PC-9 (cell line): ENCODE results near the gene GOLGA3.
"Not testable (repeated sequence)": the region's sequence is repeated elsewhere in the genome, so short reads cannot be mapped to it uniquely, and the experiment has no call there.

ENCODE experiments used
- EZH2 ChIP-seq: fragments of 200-600 bp; sonication (generic); IDR thresholded peaks from 2 replicates; pipeline ENCODE4 v1.8.0; 2017; ENCODE audit warnings: antibody characterized with exemption, low read depth
- TF ChIP-seq, protein P1 (sequence below): fragments of 200-600 bp; sonication (generic); conservative IDR thresholded peaks from 2 replicates; pipeline ENCODE4 v1.6.1; 2017; ENCODE audit warnings: mixed run types, antibody characterized with exemption, mild to moderate bottlenecking, moderate library complexity

DNA sequence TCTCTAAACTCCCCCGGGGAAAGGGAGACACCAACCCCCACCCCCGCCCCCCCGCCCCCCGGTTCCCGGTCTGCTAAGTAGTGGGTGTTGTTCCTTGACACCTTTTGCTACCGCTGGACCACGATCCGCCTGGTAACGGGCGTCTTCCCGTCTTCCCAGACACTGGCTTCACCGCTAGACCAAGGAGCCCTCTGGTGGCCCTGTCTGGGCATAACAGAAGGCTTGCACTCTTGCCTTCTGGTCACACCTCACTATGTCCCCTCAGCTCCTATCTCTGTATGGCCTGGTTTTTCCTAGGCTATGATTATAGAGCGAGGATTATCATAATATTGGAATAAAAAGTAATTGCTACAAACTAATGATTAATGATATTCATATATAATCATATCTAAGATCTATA is 19.3 kb downstream of the GOLGA3 start:
- not testable (repeated sequence) for TF ChIP-seq EZH2
- TF ChIP-seq, protein P1, sequence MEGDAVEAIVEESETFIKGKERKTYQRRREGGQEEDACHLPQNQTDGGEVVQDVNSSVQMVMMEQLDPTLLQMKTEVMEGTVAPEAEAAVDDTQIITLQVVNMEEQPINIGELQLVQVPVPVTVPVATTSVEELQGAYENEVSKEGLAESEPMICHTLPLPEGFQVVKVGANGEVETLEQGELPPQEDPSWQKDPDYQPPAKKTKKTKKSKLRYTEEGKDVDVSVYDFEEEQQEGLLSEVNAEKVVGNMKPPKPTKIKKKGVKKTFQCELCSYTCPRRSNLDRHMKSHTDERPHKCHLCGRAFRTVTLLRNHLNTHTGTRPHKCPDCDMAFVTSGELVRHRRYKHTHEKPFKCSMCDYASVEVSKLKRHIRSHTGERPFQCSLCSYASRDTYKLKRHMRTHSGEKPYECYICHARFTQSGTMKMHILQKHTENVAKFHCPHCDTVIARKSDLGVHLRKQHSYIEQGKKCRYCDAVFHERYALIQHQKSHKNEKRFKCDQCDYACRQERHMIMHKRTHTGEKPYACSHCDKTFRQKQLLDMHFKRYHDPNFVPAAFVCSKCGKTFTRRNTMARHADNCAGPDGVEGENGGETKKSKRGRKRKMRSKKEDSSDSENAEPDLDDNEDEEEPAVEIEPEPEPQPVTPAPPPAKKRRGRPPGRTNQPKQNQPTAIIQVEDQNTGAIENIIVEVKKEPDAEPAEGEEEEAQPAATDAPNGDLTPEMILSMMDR: peak; percentile 51
